HG02970 (cell line): ENCODE data around the gene PRKD3.
"Not testable (repeated sequence)": the region's sequence is repeated elsewhere in the genome, so short reads cannot be mapped to it uniquely, and the experiment has no call there.

ENCODE experiments used
- ATAC-seq: cut with Tn5 transposase; IDR thresholded peaks from one replicate; pipeline ENCODE4 v1.9.1; 2021; ENCODE audit warnings: mild to moderate bottlenecking, moderate library complexity, moderate number of reproducible peaks; ENCODE audit not compliant: unreplicated experiment, low FRiP score

PRKD3 gene

DNA sequence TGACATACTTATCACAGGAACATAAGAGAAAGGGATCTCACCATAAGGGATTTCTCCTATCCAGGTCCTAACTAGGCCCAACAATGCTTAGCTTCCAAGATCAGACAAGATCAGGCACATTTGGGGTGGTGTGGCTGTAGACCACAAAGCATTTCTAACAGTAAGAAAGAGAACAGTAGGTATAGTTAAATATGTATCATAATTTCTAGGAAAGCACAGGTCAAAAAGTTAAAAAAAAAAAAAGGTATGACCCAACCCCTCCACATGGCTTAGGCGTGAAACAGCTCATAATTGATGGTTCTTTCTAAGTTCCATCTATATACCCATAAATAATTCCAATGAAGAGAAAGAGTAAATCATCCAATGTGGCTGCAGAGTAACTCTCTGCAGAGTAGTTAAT, 6.9 kb downstream of the PRKD3 start:
- ATAC-seq = no peak

DNA sequence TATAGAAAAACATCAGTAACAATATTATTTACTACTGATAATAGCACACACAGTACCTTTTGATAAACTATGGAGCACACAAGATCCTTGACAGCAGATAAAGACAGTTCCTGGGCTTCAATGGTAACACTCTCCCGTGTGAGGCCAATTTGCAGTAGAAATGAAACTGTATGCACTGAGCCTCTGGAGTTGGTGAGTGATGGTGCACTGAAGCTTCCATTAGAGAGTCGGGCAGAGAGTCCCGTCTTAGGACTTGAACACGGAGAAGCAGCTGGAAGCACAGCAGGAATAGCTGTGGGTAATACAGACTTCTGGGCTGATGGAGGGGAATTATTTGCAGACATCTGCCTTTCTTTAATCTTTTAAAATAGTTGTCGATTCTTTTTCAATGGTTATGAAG, 8.5 kb downstream of the PRKD3 start:
- ATAC-seq = no peak

DNA sequence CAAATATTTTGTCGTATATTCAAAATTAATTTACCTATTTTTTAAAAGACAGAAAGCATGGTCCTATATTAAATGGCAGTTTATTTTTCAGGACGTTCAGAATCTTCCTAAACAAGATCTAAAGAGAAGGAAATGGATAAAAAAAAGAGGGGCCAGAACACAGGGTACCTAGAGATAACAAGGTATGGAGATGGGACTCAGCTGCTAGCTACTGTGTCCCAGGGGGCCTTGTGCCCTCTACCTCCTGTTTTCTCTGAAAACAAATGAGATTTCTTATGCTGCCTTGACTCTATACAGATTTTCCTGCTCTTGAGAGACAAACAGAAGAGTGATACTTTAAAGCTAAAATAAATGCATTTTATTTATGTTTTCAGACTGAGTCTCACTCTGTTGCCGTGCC, 9.3 kb downstream of the PRKD3 start:
- no peak for ATAC-seq

DNA sequence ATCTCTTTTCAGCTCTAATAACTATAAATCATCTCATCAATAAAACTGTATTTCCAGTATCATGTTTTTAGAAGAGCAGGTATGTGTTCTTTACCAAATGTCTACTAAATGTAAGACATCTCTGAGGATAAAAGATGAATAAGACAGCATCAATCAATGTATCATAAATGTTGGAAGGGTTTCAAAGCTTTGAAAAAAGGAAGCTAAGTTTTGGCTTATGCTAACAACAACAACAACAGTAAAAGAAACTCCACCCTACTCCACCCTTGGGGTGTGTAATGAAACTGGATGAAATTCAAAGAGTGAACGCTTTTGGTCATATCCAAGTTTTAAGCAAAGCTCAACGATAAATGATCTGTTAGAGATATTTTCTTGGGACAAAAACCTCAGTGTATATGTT, 17.1 kb downstream of the PRKD3 start:
- no peak for ATAC-seq

DNA sequence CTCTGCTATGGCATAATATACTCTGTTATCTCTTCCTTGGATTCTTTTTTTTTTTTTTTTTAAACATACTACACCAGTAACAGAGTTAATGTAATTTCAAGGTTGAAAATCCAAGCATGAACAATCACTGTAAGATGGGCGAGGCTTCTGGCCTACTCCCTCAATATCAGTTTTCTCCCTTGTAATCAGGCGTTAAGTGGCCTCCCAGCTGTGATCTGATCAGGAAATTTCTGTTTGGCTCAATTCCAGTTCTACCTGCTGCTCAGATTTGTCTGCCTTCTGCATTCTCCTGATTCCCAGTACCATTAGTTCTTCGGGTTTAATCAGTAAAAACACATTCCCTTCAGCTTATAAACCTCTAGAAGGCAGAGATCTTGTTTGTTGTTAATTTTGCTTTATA, 18.6 kb downstream of the PRKD3 start:
- ATAC-seq = no peak

DNA sequence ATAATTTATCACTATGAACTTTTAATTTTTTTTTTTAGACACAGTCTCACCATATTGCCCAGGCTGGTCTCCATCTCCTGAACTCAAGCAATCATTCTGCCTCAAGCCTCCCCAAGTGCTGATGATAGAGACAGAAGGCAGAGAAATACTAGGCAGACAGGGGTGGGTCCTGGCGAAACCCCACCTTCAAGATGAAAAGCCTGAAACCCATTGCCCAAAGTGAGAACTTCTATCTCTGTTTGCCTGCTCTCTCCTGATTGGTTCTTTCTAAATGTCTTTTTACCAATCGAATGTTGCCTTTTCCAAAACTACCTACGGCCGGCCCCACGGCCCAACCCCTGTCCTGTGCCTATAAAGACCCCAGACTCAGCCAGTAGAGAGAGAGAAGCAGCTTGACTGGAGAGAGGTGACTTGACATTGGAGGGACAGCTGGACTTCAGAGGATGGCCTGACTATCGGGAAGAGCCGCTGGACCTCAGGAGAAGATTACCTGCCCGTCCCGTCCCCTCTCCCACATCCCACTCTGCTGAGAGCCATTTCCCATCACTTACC, 21.9 kb downstream of the PRKD3 start:
- no peak for ATAC-seq

DNA sequence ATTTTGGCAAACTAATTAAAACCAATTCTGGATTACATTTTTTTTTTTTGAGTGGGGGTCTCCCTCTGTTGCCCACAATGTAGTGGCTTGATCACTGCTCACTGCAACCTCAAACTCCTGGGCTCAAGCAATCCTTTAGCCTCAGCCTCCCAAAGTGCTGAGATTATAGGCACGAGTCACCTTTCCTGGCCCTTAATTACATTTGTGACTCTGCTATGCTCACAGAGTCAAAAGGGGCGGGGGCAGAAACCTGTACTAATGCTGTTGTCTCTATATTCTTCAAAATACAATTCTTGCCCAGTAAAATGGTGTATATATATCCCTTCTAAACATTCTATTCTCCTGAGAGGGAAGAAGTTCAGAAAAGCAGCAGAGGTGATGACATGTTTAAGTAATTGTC, 23.2 kb downstream of the PRKD3 start:
- ATAC-seq = no peak

DNA sequence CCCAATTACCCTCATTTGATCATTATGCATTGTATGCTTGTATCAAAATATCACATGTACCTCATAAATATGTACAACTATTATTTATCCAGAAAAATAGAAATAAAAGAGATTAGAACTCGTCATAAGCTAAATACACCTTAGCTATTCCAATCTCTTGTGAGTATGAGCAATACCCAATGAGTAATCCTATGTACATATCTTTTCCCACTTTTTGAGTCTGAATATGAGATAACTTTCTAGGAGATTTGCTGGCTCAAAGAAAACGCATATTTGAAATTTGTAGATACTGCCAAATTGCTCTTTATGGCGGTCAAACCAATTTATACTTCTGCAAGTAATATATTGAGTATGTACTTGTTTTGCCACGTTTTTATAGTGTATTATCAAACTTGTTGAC, 24.1 kb downstream of the PRKD3 start:
- no peak for ATAC-seq

DNA sequence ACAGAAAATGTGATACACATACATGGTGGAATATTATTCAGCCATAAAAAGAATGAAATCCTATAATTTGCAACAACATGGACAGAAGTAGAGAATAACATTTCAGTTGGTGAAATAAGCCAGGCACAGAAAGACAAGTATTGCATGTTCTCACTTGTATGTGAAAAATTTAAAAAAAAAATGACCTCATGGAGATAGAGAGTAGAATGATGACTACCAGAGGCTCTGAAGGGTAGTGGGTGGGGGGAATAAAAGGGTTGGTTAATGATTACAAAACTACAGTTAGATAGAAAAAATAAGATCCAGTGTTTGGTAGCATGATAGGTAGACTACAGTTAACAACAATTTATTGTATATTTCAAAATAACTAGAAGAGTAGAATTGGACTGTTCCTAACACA, 24.5 kb downstream of the PRKD3 start:
- no peak for ATAC-seq

DNA sequence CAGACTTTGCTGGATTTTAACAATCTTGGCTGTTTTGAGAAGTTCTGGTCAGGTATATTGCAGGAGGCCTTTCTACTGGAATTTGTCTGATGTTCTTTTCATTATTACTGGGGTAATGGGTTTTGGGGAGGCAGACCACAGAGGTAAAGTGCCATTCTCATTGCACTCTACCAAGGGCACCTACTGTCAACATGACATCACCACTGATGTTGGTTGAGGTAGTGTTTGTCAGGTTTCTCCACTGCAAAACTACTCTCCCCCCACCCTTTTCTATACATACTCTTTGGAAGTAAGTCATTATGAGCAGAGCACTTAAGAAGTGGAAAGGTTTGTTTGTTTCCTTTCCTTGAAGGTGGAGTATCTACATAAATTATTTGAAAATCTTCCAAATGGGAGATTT, 27.0 kb downstream of the PRKD3 start:
- no peak for ATAC-seq

DNA sequence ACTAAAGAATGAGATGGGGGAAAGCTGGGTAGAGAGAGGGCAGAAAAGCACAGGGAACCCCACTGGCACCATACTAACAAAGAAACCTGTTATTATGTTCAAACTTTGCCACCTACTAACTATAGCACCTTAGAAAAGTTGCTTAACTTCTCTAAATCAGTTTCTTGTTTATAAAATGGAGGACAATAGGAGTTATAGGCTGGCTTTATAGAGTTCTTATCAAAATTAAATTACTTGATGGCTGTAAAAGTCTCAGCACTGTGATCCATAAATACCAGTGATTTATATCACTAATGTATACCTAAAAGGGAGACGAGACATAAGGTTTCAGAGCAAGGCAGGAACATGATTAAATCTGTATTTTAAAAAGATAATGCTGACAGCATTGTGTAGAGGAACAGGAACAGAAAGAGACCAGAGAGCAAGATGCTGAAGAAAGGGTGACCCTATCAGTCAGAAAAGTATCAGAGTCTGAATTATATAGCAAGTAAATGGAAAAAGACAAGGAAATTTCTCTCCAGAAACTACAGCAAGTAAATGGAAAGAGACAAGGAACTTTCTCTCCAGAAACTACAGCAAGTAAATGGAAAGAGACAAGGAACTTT, 29.1 kb downstream of the PRKD3 start:
- ATAC-seq = no peak

DNA sequence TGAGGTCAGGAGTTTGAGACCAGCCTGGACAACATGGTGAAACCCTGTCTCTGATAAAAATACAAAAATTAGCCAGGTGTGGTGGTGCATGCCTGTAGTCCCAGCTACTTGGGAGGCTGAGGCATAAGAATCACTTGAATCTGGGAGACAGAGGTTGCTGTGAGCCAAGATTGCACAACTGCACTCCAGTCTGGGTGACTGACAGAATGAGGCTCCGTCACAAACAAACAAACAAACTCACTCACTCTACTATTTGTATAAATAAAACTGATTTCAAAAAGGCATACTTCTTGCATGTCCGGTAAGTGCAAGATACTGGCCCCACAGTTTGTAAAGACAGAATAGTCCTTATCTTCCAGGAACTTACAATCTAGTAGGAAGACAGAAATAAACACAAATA, 29.8 kb downstream of the PRKD3 start:
- not testable (repeated sequence) for ATAC-seq

DNA sequence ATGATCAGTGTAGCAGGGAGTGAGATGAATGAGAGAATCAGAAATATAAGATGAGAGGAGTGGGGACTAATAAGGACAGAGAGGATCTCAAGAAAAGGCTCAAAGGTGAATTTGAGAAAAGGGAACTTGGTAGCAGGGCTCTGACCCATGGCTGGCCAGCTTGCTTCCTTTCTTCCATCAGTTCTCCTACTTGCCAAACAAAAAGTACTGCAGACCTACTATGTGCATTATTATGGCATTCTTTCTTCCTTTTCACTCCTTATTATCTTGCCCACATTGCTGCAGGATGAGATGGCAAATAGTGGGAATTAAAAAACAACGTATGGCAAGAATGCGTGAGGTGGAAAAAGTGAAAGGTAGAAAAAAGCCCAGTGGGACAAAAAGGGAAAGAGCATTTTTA, 33.0 kb downstream of the PRKD3 start:
- ATAC-seq = no peak

DNA sequence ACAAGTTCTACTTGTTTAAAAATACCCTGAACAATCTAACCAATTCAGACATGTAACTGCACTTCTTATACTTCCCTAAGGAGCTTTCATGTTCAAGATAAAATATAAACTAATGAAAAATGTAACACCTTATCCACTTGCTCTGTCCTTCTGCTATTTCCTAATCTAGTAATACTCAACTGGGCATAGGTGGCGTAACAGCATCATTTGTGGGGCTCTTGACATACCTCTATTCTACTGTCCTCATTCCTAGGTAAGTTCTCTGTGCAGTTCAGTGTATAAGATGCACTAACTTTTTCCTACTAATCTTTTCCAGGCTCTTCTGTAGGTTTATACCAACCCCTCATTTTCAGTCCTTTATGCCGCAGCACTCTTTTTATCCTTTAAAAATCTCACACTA, 36.7 kb downstream of the PRKD3 start:
- ATAC-seq = no peak

DNA sequence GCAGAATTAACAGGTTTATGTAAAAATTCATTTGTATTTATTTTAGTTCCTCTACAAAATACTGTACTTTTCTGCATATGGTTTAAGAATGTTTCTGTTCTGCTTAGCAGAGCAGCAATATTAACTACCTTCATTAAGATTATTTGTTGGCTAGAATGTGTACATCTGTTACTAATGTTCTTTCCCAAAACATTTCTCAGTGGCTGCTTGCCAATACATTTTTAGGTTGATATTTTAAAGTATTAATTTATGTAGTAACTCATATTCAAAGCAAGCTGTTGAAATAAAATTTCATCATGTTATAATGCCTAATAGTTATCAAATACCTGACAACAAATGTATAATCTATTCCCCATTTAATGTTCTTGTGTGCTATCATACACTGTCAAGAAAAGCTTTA, 40.3 kb downstream of the PRKD3 start:
- no peak for ATAC-seq

DNA sequence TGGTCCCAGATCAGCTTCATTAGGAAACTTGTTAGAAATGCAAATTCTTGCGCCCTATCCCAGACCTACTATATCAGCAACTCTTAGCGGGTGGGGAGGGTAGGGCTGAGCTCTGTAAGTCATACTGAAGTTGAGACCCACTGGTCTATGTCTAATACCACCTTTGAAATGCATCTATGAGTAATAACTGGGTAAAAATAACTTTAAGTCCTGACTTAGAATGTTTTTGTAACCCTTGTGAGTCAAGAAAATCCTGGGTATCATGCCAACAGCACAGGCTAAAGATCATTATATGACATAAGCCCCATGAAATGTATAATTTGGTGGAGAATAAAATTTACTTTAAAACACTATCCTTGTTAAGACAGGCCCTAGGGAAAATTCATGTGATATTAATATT, 41.4 kb downstream of the PRKD3 start:
- ATAC-seq = no peak

DNA sequence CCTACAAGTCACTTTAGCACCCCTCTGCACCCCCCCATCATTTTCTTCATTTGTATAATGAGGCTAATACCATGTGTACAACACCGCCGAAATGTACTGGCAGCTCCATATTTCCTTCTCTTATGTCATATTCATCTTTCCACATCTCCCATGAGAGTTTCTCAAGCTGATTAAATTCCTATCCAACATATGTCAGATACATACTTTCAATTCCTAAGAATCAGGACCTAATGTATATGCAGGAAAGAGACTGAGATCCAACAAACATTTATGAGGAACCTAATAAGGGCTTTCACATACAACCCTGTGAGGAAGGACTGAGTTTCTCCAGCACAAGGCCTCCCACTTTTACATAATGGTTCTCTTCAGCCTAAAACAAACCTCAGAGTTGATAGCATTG, 41.9 kb downstream of the PRKD3 start:
- ATAC-seq = no peak

DNA sequence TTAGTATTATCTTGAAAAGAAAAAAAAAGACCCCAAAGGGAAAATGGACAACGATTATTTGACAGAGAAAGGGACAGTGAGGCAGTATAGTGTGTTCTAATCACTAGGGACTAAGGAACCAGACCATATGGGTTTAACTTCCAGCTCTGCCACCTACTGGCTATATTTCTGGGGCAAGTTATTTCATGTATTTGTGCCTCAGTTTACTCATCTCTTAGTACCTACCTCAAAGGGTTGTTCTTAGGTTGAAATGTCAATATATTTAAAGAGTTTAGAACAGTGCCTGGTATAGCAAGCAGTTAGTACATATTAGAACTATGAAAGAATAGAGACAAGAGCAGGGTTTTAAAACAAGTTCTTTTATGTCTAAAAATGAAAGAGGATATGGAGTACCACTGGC, 42.7 kb downstream of the PRKD3 start:
- ATAC-seq = no peak

DNA sequence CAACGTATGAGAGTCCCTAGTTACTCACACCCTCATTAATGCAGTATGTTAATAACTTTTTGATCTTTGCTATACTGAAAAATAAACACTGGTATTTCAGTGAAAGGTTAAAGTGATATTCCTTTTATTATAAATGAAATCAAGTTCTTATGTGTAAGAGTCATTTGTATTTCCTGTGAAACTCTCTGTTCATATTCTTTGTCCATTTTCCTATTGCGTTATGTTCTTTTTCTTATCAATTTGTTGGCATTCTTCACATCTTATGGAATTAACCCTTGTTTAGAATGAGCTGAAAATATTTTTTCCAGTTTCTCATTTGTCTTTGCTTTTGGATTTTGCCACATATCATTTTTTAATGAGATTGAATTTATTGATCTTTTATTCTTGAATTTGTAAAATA, 48.3 kb downstream of the PRKD3 start:
- no peak for ATAC-seq
